B cell (primary cell): ENCODE data around the gene HACD1. TPM values are rescaled to one million over a fixed set of nuclear protein-coding genes. Genes with fewer than 3 reads are reported as not detected.

Source experiments
- ATAC-seq: fragments of 200-7000 bp; cut with Tn5 transposase; one replicate; pipeline ENCODE4 v1.10.0; 2021; ENCODE audit warnings: low read depth, mild to moderate bottlenecking, moderate number of reproducible peaks, moderate library complexity
- CTCF ChIA-PET: fragments of 350-600 bp; sonication (Branson Sonifier 250); formaldehyde crosslinking; loops from one replicate; lab custom pipeline; 2021; ENCODE audit warnings: antibody characterized with exemption, inconsistent platforms; lab: Charles Lee
- POLR2A ChIA-PET: fragments of 350-600 bp; sonication (Branson Sonifier 250); formaldehyde crosslinking; loops from one replicate; lab custom pipeline; 2021; ENCODE audit warnings: antibody characterized with exemption; lab: Charles Lee
- DNase-seq: peaks from one replicate; pipeline ENCODE4 v3.0.0; 2013
- H2AFZ ChIP-seq: 2 replicates; pipeline ENCODE4 v1.6.1; 2012; ENCODE audit warnings: mild to moderate bottlenecking, low read depth, low read length; ENCODE audit not compliant: insufficient read depth, poor library complexity, severe bottlenecking
- H3K27ac ChIP-seq, 2 donors: 1 replicate in 1 of 2; 2 replicates in 1 of 2; pipeline ENCODE4 v1.5.1; 2012 to 2013; ENCODE audit warnings: low read length in 2 of 2, mild to moderate bottlenecking in 2 of 2, moderate library complexity in 1 of 2
- H3K27me3 ChIP-seq, 4 experiments: fragments of 200-600 bp in 1 of 4; sonication (generic) in 1 of 4; replicated peaks in 1 of 4; 1 replicate in 2 of 4; 2 replicates in 2 of 4; pipeline versions ENCODE4 v1.6.1 to v1.7.0; 2013 to 2016; ENCODE audit warnings: low read length in 3 of 4, mild to moderate bottlenecking in 2 of 4, mixed read lengths in 1 of 4, moderate library complexity in 1 of 4; ENCODE audit not compliant: insufficient read depth in 4 of 4, control insufficient read depth in 3 of 4; ENCODE audit errors: control extremely low read depth in 1 of 4
- H3K36me3 ChIP-seq, 2 experiments: replicated peaks in 1 of 2; 1 replicate in 1 of 2; 2 replicates in 1 of 2; pipeline versions ENCODE4 v1.6.1 to v1.7.1; 2013; ENCODE audit warnings: low read length in 1 of 2; ENCODE audit not compliant: insufficient read depth in 2 of 2, control insufficient read depth in 1 of 2; ENCODE audit errors: control extremely low read depth in 1 of 2, extremely low read depth in 1 of 2
- H3K4me1 ChIP-seq, 2 donors: fragments of 200-600 bp in 1 of 2; sonication (generic) in 1 of 2; 1 replicate in 1 of 2; 2 replicates in 1 of 2; pipeline versions ENCODE4 v1.5.1 to v1.6.1; 2013 to 2017; ENCODE audit warnings: low read length in 2 of 2; ENCODE audit not compliant: control insufficient read depth in 2 of 2, insufficient read depth in 2 of 2
- H3K4me2 ChIP-seq: replicated peaks from 2 replicates; pipeline ENCODE3; 2012; ENCODE audit warnings: mild to moderate bottlenecking, low read depth, low read length; ENCODE audit not compliant: poor library complexity, severe bottlenecking
- H3K4me3 ChIP-seq, 5 experiments: fragments of 200-600 bp in 1 of 5; sonication (generic) in 1 of 5; 1 replicate in 3 of 5; 2 replicates in 2 of 5; pipeline versions ENCODE4 v1.5.1 to v1.7.0; 2011 to 2016; ENCODE audit warnings: low read length in 4 of 5, mild to moderate bottlenecking in 4 of 5, low read depth in 2 of 5, control low read depth in 1 of 5, moderate library complexity in 1 of 5; ENCODE audit not compliant: insufficient read depth in 1 of 5; ENCODE audit errors: control extremely low read depth in 1 of 5, extremely low read depth in 1 of 5
- H3K79me2 ChIP-seq: fragments of 200-600 bp; sonication (generic); one replicate; pipeline ENCODE4 v1.6.0; 2016; ENCODE audit warnings: low read length; ENCODE audit not compliant: control insufficient read depth, insufficient read depth
- H3K9ac ChIP-seq: fragments of 200-600 bp; sonication (generic); 2 replicates; pipeline ENCODE4 v1.6.1; 2017; ENCODE audit warnings: mild to moderate bottlenecking, low read length, moderate library complexity
- H3K9me3 ChIP-seq, 3 donors: one replicate each; pipeline versions ENCODE4 v1.6.1 to v1.7.1; 2013; ENCODE audit warnings: low read length in 2 of 3; ENCODE audit not compliant: control insufficient read depth in 2 of 3, insufficient read depth in 1 of 3; ENCODE audit errors: control extremely low read depth in 1 of 3
- H4K20me1 ChIP-seq: 2 replicates; pipeline ENCODE4 v1.6.0; 2012; ENCODE audit warnings: mild to moderate bottlenecking, low read length; ENCODE audit not compliant: insufficient read depth, control insufficient read depth, poor library complexity, severe bottlenecking
- H3K27ac Mint-ChIP-seq: one replicate; pipeline ENCODE4 v1.8.0; 2021; ENCODE audit warnings: mixed read lengths
- H3K27me3 Mint-ChIP-seq: one replicate; pipeline ENCODE4 v1.8.0; 2021; ENCODE audit warnings: mixed read lengths
- H3K4me1 Mint-ChIP-seq: one replicate; pipeline ENCODE4 v1.8.0; 2021; ENCODE audit warnings: mixed read lengths
- H3K4me3 Mint-ChIP-seq: one replicate; pipeline ENCODE4 v1.8.0; 2021; ENCODE audit warnings: mixed read lengths
- H3K9me3 Mint-ChIP-seq: one replicate; pipeline ENCODE4 v1.8.0; 2022; ENCODE audit warnings: mixed read lengths; ENCODE audit not compliant: insufficient read depth
- CTCF ChIP-seq: fragments of 200-600 bp; IDR thresholded peaks from one replicate; pipeline ENCODE4 v1.8.0; 2022; ENCODE audit warnings: antibody characterized with exemption, mild to moderate bottlenecking
- EZH2 ChIP-seq: IDR thresholded peaks from 2 replicates; pipeline ENCODE4 v1.6.1; 2012; ENCODE audit warnings: borderline replicate concordance, low read depth, mild to moderate bottlenecking, moderate library complexity, low read length; ENCODE audit not compliant: insufficient read depth, poor library complexity, severe bottlenecking
- WGBS: methylation state at CpG from one replicate; pipeline ENCODE4 v1.1.5; 2013; ENCODE audit warnings: missing lambda C conversion rate; ENCODE audit not compliant: insufficient coverage; 5-methylcytosine and 5-hydroxymethylcytosine counted together
- intact Hi-C: fragments of 100-400 bp; cut with micrococcal nuclease; formaldehyde crosslinking; loops from one replicate; pipeline ENCODE4 v1.10.0; 2022
- polyA plus RNA-seq: library from polyadenylated mRNA; depleted of rRNA; stranded (reverse); fragments of >200 nt; gene quantifications from 2 replicates; pipeline ENCODE4 v1.2.3, GENCODE V29; 2012
- total RNA-seq, 2 donors: library from RNA; stranded (reverse); fragments of 120-200 nt in 1 of 2; gene quantifications; 1 replicate in 1 of 2; 2 replicates in 1 of 2; pipeline versions ENCODE4 v1.2.3 to v1.2.4, GENCODE V29; 2013 to 2022

HACD1 gene
- total and polyA plus RNA-seq, 2 donors (not counting 1 experiment from before 2014, with no cell fraction given) = 1.6 TPM; not detected in 1

- Histone ChIP-seq H3K9me3 (peaks cover 0 to 3% (median 0%) of the 10 kb centered on the region in 3 donors), H3K36me3 (no peaks in the 10 kb centered on the region), H3K79me2 (no peaks in the 10 kb centered on the region), H4K20me1 (no peaks in the 10 kb centered on the region), H3K4me2 (no peak overlapping the region), H3K4me3 (no peak overlapping the region), H2AFZ (no peak overlapping the region), H3K4me1 (peaks cover 0 to 5% of the 10 kb centered on the region in 2 donors), H3K27me3 (no peaks in the 10 kb centered on the region), H3K27ac (no peak overlapping the region), H3K9ac (no peak overlapping the region)
- no peak overlapping the region for H3K27ac Mint-ChIP-seq
- H3K4me3 Mint-ChIP-seq = no peak overlapping the region
- ChIA-PET POLR2A (no interaction called here), CTCF (no interaction called here)
- DNase-seq = no peak
- no peaks in the 10 kb centered on the region for H3K9me3 Mint-ChIP-seq
- no peak for TF ChIP-seq EZH2
- no peak for TF ChIP-seq CTCF
- 90% methylated on average over 1 of the region's 4 CpGs for WGBS
- H3K27me3 Mint-ChIP-seq = peaks cover 3% of the 10 kb centered on the region
- H3K4me1 Mint-ChIP-seq = peaks cover 8% of the 10 kb centered on the region
- ATAC-seq = no peak
- intact Hi-C loops = no loop called here
These were observed 53.7 kb downstream of the HACD1 start for GRCh38 chr10:17563452-17563851.

- peaks cover 0 to 3% (median 0%) of the 10 kb centered on the region in 3 donors for H3K9me3 ChIP-seq
- no peaks in the 10 kb centered on the region for H3K36me3 ChIP-seq
- no peak overlapping the region for H3K4me2 ChIP-seq
- peaks cover 0 to 5% of the 10 kb centered on the region in 2 donors for H3K4me1 ChIP-seq
- H4K20me1 ChIP-seq = no peaks in the 10 kb centered on the region
- ChIA-PET CTCF (no interaction called here), POLR2A (no interaction called here)
- no peak overlapping the region for H3K9ac ChIP-seq
- no peaks in the 10 kb centered on the region for H3K27me3 ChIP-seq
- no peak overlapping the region for H2AFZ ChIP-seq
- TF ChIP-seq EZH2 (no peak), CTCF (no peak)
- WGBS = 74% methylated on average over 4 of the region's 8 CpGs
- intact Hi-C loops = no loop called here
- H3K27ac Mint-ChIP-seq = no peak overlapping the region
- ATAC-seq (no peak), DNase-seq (no peak)
- no peaks in the 10 kb centered on the region for H3K9me3 Mint-ChIP-seq
- peaks cover 8% of the 10 kb centered on the region for H3K4me1 Mint-ChIP-seq
- no peak overlapping the region for H3K27ac ChIP-seq
- peaks cover 3% of the 10 kb centered on the region for H3K27me3 Mint-ChIP-seq
- no peak overlapping the region for H3K4me3 ChIP-seq
- H3K4me3 Mint-ChIP-seq = no peak overlapping the region
- no peaks in the 10 kb centered on the region for H3K79me2 ChIP-seq
These were observed 54.6 kb downstream of the HACD1 start for GRCh38 chr10:17562614-17563013.
